Activated CD8-positive, alpha-beta T cell treated with anti-CD3 and anti-CD28 coated beads, Interleukin-2, amount 10 ng/mL, durations not matched to agents 7 days and 5 days (primary cell): ENCODE data around the gene HOXB6. TPM values are rescaled to one million over a fixed set of nuclear protein-coding genes. Genes with fewer than 3 reads are reported as not detected.
A peak's percentile ranks its signal among the peaks of the same experiment; 100 is the strongest.

ENCODE experiments used
- ATAC-seq: fragments of 150-1000 bp; cut with Tn5 transposase; one replicate; pipeline ENCODE4 v1.10.0; 2021; ENCODE audit warnings: moderate library complexity
- CTCF ChIA-PET: fragments of 350-600 bp; sonication (Branson Sonifier 250); formaldehyde crosslinking; loops from one replicate; lab custom pipeline; 2021; ENCODE audit warnings: antibody characterized with exemption; lab: Charles Lee
- POLR2A ChIA-PET: fragments of 350-600 bp; sonication (Branson Sonifier 250); formaldehyde crosslinking; loops from one replicate; lab custom pipeline; 2021; ENCODE audit warnings: antibody characterized with exemption; lab: Charles Lee
- DNase-seq: peaks from one replicate; pipeline ENCODE4 v3.0.0-alpha.2; 2020
- H3K27ac Mint-ChIP-seq: one replicate; pipeline ENCODE4 v1.8.0; 2021; ENCODE audit warnings: mild to moderate bottlenecking, mixed read lengths
- H3K27me3 Mint-ChIP-seq: one replicate; pipeline ENCODE4 v1.8.0; 2021; ENCODE audit warnings: low read depth, mixed read lengths
- H3K36me3 Mint-ChIP-seq: one replicate; pipeline ENCODE4 v1.8.0; 2021; ENCODE audit warnings: low read depth, mixed read lengths
- H3K4me1 Mint-ChIP-seq: one replicate; pipeline ENCODE4 v1.8.0; 2021; ENCODE audit warnings: low read depth, mixed read lengths
- H3K4me3 Mint-ChIP-seq: one replicate; pipeline ENCODE4 v1.8.0; 2021; ENCODE audit warnings: mild to moderate bottlenecking, mixed read lengths
- H3K9me3 Mint-ChIP-seq: one replicate; pipeline ENCODE4 v1.8.0; 2022; ENCODE audit warnings: mixed read lengths; ENCODE audit not compliant: insufficient read depth
- total RNA-seq, 2 experiments: library from RNA; stranded (reverse); gene quantifications; one replicate each; pipeline ENCODE4 v1.2.3, GENCODE V29; 2021

HOXB6 gene
- total RNA-seq, 2 experiments from 2014 or later = not detected

DNA sequence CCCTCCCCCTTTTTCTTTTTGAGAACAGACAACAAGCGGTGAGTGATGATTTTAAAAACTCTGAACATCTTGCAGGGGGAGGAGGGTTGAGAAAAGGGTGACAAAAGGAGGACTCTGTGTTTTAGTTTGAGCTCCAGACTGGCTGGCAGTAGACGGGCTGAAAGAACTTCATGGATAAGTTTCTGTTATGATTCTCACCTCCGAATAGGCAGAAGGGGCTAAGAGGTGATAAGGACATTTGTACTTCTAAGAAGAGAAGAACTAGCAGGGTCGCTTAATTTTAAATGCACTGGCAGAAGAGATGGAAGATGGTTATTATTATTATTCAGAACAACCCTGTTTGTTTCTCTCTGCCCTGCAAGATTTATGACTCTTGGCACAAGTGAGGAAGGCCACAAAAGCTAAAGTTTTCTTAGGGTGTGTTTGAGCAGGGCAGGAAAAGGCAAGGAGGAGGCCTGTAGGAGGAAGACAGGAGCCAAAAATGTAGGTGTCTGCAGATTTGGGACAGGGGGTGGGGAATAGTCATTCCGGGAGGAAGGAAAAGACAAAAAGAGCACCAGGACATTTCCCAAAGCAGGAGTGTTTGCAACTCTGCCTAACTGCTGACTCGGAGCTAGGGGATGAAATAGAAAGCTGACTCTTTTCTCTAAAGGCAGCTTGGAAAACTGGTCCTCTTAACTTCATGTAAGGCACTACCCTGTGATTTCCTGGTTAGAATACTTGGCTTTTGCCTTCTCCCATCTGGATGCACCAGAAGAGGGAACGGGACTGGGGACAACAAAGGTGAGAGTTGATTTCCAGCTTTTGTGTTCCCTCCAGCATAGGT, 48.0 kb downstream of the HOXB6 start:
- Mint-ChIP-seq H3K36me3 (peaks cover 8% of the 10 kb centered on the region), H3K4me3 (no peak overlapping the region), H3K27ac (no peak overlapping the region), H3K4me1 (peaks cover 22% of the 10 kb centered on the region), H3K9me3 (no peaks in the 10 kb centered on the region), H3K27me3 (peaks cover 13% of the 10 kb centered on the region)
- ATAC-seq = no peak
- no peak for DNase-seq
- ChIA-PET POLR2A (interaction anchor here (0.9 kb wide), 1 partner anchor 10 kb away, joined by 3 read pairs; no protein-coding TSS in a partner anchor), CTCF (interaction anchor here (1.1 kb wide), 1 partner anchor 64 kb away, joined by 4 read pairs; no protein-coding TSS in a partner anchor)

DNA sequence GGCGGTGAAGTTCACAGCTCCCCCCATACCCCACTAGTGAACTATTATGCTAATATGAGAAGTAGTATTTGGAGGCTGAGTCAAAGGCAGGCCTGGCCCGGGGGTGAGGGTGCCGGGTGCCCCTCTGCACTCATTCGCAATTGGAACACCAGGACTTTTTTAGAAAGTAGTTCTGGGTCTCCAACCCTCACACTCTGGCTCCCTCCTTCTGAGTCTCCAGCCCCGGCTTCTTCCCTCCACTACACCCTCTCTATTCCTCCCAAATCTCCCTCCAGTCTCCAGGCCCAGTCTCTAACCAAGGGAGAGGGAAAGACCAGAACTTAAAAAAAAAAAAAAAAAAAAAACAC, 48.6 kb downstream of the HOXB6 start:
- no peak overlapping the region for H3K4me3 Mint-ChIP-seq
- H3K4me1 Mint-ChIP-seq = peaks cover 16% of the 10 kb centered on the region
- no peaks in the 10 kb centered on the region for H3K9me3 Mint-ChIP-seq
- DNase-seq = no peak
- ChIA-PET CTCF (interaction anchor here (0.5 to 1.2 kb wide), 3 partner anchors 46 to 204 kb away, joined by 3 to 4 read pairs (median 3); no protein-coding TSS in a partner anchor), POLR2A (interaction anchor here (0.9 kb wide), 1 partner anchor 10 kb away, joined by 3 read pairs; no protein-coding TSS in a partner anchor)
- H3K27ac Mint-ChIP-seq = no peak overlapping the region
- no peak for ATAC-seq
- peaks cover 13% of the 10 kb centered on the region for H3K27me3 Mint-ChIP-seq
- H3K36me3 Mint-ChIP-seq = peaks cover 6% of the 10 kb centered on the region

DNA sequence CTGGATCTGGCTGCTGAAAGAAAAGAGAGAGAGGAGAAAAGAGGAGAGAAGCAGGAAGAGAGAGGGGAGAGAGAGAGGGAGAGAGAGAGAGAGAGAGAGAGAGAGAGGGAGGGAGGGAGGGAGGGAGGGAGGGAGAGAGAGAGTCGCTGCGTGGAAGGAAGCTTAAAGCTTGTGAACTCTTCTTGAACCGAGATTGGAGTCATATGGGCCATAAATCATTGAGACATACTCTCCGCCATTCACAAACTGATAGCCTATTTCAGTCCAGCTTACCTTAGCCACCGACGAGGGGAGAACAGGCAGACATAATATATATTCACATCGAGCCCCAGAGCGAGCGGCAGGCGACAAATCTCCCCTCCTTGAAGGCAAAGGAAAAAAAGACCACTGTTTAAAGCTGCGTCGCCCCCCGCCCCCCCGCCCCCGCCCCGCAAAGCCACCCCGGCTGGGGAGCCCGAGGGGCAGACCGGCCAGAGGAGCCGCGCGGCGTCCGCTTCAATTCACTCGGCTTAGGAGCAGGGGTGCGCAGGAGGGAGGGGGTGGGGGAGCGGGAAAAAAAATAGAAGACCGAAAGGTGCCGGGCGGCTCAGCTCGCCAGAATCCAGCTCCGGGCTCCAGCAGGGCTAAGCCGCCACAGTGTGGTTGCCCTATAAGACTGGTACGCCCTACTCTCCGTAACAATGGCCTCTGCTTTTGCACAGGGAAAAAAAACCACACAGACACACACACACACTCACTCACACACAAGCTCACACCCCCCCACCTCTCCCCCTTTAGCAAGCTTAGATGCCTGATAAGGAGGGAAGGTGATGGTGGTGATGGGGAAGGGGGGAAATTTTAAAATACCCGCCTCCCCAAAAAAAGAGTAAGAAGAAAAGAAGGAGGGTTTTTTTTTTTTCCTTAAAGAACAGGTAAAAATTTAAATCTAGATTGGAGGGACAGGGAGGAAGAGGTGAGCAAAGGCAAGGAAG, 49.2 kb downstream of the HOXB6 start:
- H3K4me3 Mint-ChIP-seq = peak overlapping the region; percentile 60
- H3K27me3 Mint-ChIP-seq = peaks cover 13% of the 10 kb centered on the region
- H3K36me3 Mint-ChIP-seq = peaks cover 4% of the 10 kb centered on the region
- ATAC-seq (peak; percentile 59), DNase-seq (no peak)
- peak overlapping the region; percentile 67 for H3K27ac Mint-ChIP-seq
- ChIA-PET CTCF (interaction anchor here (0.5 to 1.2 kb wide), 3 partner anchors 47 to 204 kb away, joined by 3 read pairs; no protein-coding TSS in a partner anchor), POLR2A (interaction anchor here (0.9 kb wide), 1 partner anchor 9 kb away, joined by 3 read pairs; no protein-coding TSS in a partner anchor)
- H3K9me3 Mint-ChIP-seq = no peaks in the 10 kb centered on the region
- peaks cover 10% of the 10 kb centered on the region for H3K4me1 Mint-ChIP-seq

DNA sequence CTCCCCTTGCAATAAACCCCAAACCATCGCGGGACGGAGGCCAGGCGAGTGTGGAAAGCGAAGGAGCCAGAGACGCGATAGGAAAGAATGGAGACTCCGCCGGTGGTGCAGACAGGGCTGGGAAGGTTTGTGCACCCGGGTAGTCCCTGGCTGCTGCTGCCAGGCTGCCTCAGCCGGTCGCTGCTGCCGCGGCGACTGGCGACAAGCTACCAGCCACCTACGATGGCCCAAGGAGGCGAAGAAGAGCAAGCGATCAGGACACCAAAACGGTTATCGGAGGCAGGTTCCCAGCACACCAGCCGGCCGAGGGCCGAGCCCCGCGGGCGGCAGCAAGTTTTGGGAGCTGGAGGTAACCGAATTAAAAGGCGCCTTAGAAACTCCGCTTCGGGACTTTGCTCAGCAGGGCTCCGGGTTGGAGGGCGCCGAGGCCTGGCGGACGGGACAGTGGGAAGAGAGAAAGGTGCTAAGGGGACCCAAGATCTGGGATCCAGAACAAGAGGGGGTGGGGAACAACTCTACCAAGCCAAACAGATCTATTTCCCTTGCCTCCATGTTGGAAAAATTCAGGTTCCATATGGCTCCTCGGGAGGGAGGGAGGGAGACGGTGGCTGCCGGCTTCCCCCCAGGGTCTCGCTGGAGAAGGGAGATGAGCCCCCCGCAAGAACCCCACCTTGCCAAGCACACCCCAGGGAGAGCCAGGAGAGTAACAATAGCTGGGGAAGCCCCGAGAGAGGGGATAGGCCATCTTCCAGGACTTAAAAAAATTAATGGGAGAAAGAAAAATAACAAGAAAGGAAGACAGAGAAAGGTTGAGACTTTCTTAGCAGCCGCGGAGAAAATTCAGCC, 50.2 kb downstream of the HOXB6 start:
- Mint-ChIP-seq H3K27me3 (peaks cover 13% of the 10 kb centered on the region), H3K4me3 (peak overlapping the region; percentile 60), H3K27ac (peak overlapping the region; percentile 67), H3K9me3 (no peaks in the 10 kb centered on the region), H3K4me1 (peaks cover 9% of the 10 kb centered on the region), H3K36me3 (peaks cover 4% of the 10 kb centered on the region)
- ChIA-PET CTCF (interaction anchor here (1.0 kb wide), 1 partner anchor 54 kb away, joined by 3 read pairs; no protein-coding TSS in a partner anchor), POLR2A (interaction anchor here (0.6 kb wide), 1 partner anchor 21 kb away, joined by 3 read pairs; no protein-coding TSS in a partner anchor)
- ATAC-seq = no peak
- no peak for DNase-seq

DNA sequence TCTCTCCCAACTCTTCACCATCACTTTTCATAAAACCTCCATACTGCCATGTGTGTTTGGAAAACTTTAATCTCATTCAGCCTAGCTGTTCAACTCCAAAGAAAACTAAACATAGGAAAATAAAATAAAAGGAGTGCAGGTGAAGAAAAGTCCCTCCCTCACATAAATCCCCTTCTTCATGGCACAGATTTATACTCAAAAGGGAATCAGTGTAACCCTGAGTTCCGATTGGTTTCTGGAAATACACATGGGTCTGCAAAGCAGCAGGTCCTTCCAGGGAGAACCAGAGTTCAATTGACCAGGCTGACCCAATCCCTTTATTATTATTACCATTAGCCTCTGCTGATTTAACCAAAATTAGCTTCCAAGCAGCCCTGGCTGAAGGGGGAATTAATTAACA, 51.0 kb downstream of the HOXB6 start:
- Mint-ChIP-seq H3K27ac (no peak overlapping the region), H3K9me3 (no peaks in the 10 kb centered on the region), H3K4me1 (peaks cover 11% of the 10 kb centered on the region), H3K4me3 (no peak overlapping the region), H3K36me3 (peaks cover 4% of the 10 kb centered on the region), H3K27me3 (peaks cover 13% of the 10 kb centered on the region)
- ChIA-PET CTCF (no interaction called here), POLR2A (no interaction called here)
- DNase-seq (no peak), ATAC-seq (no peak)

DNA sequence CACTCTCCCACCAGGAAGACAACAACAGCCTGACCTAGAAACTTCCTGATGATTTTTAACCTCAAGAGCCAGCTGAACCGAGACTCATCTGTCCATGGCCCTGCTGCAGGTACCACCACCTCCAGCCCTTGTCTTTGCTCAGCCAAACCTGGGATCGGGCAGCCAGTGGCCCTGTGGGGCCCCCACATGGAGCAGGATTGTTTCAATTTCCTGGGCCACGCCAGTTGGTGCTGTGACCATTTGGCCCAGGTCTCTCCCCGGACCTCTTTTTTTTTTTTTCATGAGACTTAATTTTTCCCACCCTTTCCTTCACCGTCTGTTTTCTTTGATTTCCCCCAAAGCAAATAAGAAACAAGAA, 51.6 kb downstream of the HOXB6 start:
- POLR2A ChIA-PET = no interaction called here
- no peak overlapping the region for H3K4me3 Mint-ChIP-seq
- ATAC-seq (no peak), DNase-seq (no peak)
- H3K4me1 Mint-ChIP-seq = peaks cover 17% of the 10 kb centered on the region
- H3K36me3 Mint-ChIP-seq = peaks cover 4% of the 10 kb centered on the region
- no peaks in the 10 kb centered on the region for H3K9me3 Mint-ChIP-seq
- no peak overlapping the region for H3K27ac Mint-ChIP-seq
- H3K27me3 Mint-ChIP-seq = peaks cover 9% of the 10 kb centered on the region
- CTCF ChIA-PET = no interaction called here

DNA sequence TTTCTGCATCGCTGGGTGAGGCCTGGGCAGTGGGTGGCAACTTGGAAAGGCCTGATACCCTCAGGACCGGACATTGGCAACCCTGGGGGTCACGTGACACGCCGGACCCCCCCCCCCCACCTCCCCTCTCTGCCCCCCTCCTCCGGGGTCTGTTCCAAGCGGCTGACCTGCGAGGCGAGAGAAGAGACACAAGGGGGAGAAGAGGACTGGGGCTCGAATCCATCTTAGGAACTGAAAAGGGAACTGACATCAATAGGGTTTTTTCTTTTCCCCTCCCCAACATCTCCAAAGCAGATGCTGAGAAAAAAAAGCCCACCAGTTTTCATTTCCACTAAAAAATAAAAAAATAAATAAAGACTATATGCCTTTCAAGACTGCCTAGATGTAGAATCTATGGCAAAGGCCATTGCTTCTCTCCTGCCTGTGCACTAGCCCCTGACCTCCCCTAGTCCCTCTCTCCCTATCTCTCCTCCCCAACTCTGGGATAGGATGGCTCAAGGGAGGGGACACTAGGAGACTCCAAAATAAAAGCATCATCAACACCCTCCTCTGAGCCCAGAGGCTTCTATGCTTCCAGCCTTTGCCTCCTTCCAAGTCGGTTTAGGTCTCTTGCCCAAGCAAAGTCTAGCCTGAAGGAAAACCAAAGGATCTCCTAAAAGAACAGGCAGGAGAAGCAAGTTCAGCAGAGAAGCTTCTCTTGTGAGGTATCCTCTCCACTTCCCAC, 52.2 kb downstream of the HOXB6 start:
- H3K27me3 Mint-ChIP-seq = peaks cover 9% of the 10 kb centered on the region
- ChIA-PET CTCF (no interaction called here), POLR2A (no interaction called here)
- ATAC-seq (no peak), DNase-seq (no peak)
- H3K27ac Mint-ChIP-seq = no peak overlapping the region
- no peaks in the 10 kb centered on the region for H3K9me3 Mint-ChIP-seq
- H3K4me3 Mint-ChIP-seq = no peak overlapping the region
- peaks cover 22% of the 10 kb centered on the region for H3K4me1 Mint-ChIP-seq
- peaks cover 7% of the 10 kb centered on the region for H3K36me3 Mint-ChIP-seq

DNA sequence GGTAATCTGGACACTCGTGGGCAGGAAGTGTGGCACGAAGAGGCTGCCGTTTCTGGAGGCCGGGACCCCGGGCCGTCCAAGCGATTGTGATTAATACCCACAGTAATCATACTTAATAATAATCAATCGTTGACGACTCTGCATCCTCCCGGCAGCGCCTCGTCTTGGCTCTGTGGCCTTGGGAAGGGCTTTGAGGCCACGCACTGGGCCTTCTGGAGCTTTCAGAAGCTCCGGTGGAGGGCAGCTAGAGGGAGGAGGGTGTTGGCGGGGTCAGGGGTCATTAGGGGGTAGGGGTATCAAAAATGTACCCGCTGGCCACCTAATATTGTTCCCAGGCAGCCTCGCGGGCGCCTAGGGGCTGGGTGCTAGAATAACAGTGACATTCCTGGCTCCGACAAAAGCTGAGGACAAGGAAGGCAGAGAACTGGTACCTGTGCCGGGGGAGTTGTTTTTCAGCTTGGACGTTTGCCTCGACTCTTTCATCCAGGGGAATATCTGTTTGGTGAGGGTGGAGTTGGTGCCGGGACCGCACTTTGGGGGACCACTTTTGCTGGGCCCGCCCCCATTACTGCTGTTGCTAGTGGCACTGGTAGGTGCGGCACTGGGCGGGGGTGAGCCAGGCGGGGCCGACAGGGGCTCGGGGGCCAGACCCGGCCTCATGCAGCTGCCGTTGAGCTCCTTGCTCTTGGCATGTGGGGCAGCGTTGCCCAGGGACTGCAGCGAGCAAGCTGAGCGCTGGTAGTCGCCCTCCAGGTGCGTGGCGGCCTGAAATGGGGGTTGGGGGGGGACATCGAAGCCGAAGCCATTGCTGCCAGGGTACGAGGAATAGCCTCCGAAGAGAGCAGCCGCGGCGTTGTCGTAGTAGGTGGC, 53.0 kb downstream of the HOXB6 start:
- ChIA-PET POLR2A (no interaction called here), CTCF (no interaction called here)
- ATAC-seq (no peak), DNase-seq (no peak)
- Mint-ChIP-seq H3K36me3 (peaks cover 7% of the 10 kb centered on the region), H3K4me3 (no peak overlapping the region), H3K27ac (no peak overlapping the region), H3K27me3 (peaks cover 8% of the 10 kb centered on the region), H3K9me3 (no peaks in the 10 kb centered on the region), H3K4me1 (peaks cover 30% of the 10 kb centered on the region)

DNA sequence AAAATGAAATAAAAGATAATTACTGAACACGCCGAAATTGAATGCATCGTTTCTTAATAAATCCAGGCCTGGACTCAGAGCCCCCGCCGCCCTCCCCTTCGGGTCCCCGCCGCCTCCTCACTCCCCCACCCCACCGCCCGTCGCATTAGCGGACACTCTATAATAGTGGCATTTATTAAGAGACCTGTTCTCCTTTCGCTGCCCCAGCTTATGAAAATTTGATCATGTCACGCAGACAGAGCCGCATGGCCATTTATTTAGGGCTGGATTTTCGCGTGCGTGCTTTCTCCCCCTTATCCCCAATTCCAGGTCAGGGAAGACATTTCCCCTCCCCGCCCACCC, 53.6 kb downstream of the HOXB6 start:
- peaks cover 7% of the 10 kb centered on the region for H3K36me3 Mint-ChIP-seq
- peaks cover 37% of the 10 kb centered on the region for H3K4me1 Mint-ChIP-seq
- POLR2A ChIA-PET = interaction anchor here (0.6 kb wide), 1 partner anchor 23 kb away, joined by 3 read pairs; no protein-coding TSS in a partner anchor
- ATAC-seq = no peak
- CTCF ChIA-PET = no interaction called here
- no peaks in the 10 kb centered on the region for H3K9me3 Mint-ChIP-seq
- DNase-seq = no peak
- peaks cover 2% of the 10 kb centered on the region for H3K27me3 Mint-ChIP-seq
- H3K27ac Mint-ChIP-seq = no peak overlapping the region
- H3K4me3 Mint-ChIP-seq = no peak overlapping the region
